ENCODE measurements around the gene HFE.

GRCh38 chr6:26133730-26134129 is 46.5 kb downstream of the HFE start:
- TF ChIP-seq CTCF (IDR thresholded peaks at IDR 0.05) (no peak), POLR2A (IDR thresholded peaks at IDR 0.05) (no peak)
